Activated CD4-positive, CD25-positive, alpha-beta regulatory T cell treated with anti-CD3 and anti-CD28 coated beads, Interleukin-2, amount 50 U/mL, for 24 hours (primary cell): ENCODE measurements around the gene DYNC2H1.

ENCODE experiments used
- ATAC-seq, 2 donors: fragments of 150-1000 bp; cut with Tn5 transposase; one replicate each; pipeline ENCODE4 v1.10.0; 2021; ENCODE audit warnings: mild to moderate bottlenecking in 1 of 2, moderate library complexity in 1 of 2

The DYNC2H1 gene

GRCh38 chr11:103378931-103379330, 269.7 kb downstream of the DYNC2H1 start:
- no peak for ATAC-seq

GRCh38 chr11:103380031-103380430, 270.8 kb downstream of the DYNC2H1 start:
- ATAC-seq, result no peak

- no peak for ATAC-seq
Observed at GRCh38 chr11:103384652-103385051, 275.4 kb downstream of the DYNC2H1 start.

- no peak for ATAC-seq
Observed at GRCh38 chr11:103395612-103396011, 286.4 kb downstream of the DYNC2H1 start.

- no peak for ATAC-seq
Observed at GRCh38 chr11:103396237-103396636, 287.0 kb downstream of the DYNC2H1 start.

- ATAC-seq, result no peak
Observed at GRCh38 chr11:103397369-103397768, 288.1 kb downstream of the DYNC2H1 start.

- no peak for ATAC-seq
Observed at GRCh38 chr11:103398829-103399228, 289.6 kb downstream of the DYNC2H1 start.

- ATAC-seq, result no peak
Observed at GRCh38 chr11:103406357-103406756, 297.1 kb downstream of the DYNC2H1 start.

- no peak for ATAC-seq
Observed at GRCh38 chr11:103407641-103408040, 298.4 kb downstream of the DYNC2H1 start.

- no peak for ATAC-seq
Observed at GRCh38 chr11:103413266-103413888, 304.2 kb downstream of the DYNC2H1 start.

GRCh38 chr11:103418014-103418413, 308.8 kb downstream of the DYNC2H1 start:
- no peak for ATAC-seq

GRCh38 chr11:103420593-103420992, 311.4 kb downstream of the DYNC2H1 start:
- no peak for ATAC-seq

GRCh38 chr11:103433386-103434072, 324.3 kb downstream of the DYNC2H1 start:
- no peak for ATAC-seq

- ATAC-seq, result no peak
Observed at GRCh38 chr11:103434073-103434411, 324.8 kb downstream of the DYNC2H1 start.

- no peak for ATAC-seq
Observed at GRCh38 chr11:103436131-103436770, 327.0 kb downstream of the DYNC2H1 start.

- no peak for ATAC-seq
Observed at GRCh38 chr11:103441021-103441420, 331.8 kb downstream of the DYNC2H1 start.

GRCh38 chr11:103448966-103449365, 339.7 kb downstream of the DYNC2H1 start:
- ATAC-seq, result no peak

GRCh38 chr11:103450241-103450640, 341.0 kb downstream of the DYNC2H1 start:
- ATAC-seq, result no peak

GRCh38 chr11:103453126-103453525, 343.9 kb downstream of the DYNC2H1 start:
- no peak for ATAC-seq

- ATAC-seq, result no peak
Observed at GRCh38 chr11:103453915-103454709, 344.9 kb downstream of the DYNC2H1 start.

GRCh38 chr11:103464420-103464819, 355.2 kb downstream of the DYNC2H1 start:
- no peak for ATAC-seq

- ATAC-seq, result no peak
Observed at GRCh38 chr11:103465555-103466140, 356.4 kb downstream of the DYNC2H1 start.

GRCh38 chr11:103471546-103471945, 362.3 kb downstream of the DYNC2H1 start:
- ATAC-seq, result no peak
